ENCODE measurements around the gene NDST3. TPM values are rescaled to one million over a fixed set of nuclear protein-coding genes. Genes with fewer than 3 reads are reported as not detected.

Gene NDST3
- total RNA-seq, 1 experiment from 2014 or later, result 0.70 TPM

DNA sequence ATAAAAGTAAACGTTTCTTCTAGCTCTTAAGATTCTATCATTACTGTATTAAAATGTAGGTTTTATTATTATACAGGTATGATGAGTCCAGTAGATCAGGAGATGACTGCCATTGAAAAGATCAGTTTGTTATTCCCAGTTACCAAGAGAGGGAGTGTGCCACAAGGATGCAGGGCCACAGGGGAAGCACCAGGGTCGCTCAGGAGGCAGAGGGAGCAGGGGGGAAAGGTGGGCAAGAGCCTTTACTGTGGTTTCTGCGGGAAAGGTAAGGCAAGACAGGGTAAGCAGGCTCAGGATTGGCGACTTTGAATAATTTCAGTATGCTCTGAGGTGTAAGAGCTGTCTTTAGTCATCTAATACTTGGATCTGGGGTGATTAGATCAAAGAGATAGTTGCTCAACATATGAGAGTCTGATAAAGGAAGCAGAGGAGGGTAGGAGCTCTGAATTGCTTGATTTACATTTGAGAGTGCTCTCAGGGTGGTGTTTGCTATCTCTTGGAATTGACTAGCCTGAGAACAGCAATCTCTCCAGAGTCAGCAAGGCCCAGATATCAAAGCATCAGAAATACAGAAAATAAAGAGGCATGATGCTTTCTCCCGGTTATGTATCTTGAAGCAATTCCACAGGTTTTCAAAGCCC lies 86.0 kb downstream of the NDST3 start:
- Mint-ChIP-seq H3K9me3 (no peaks in the 10 kb centered on the region), H3K27ac (peak overlapping the region; percentile 45 to 64 (median 62); a peak in 6 of 7 replicates), H3K4me1 (peaks cover 11 to 13% of the 10 kb centered on the region in 2 experiments), H3K4me3 (no peak overlapping the region), H3K36me3 (ENCODE audit: insufficient read depth in 1 of 3, low read depth in 3 of 3) (no peaks in the 10 kb centered on the region), H3K27me3 (ENCODE audit: low read depth) (no peaks in the 10 kb centered on the region)
- no peaks in the 10 kb centered on the region for H3K79me1 ChIP-seq (ENCODE audit: insufficient read depth, low read depth, low read length, poor library complexity, severe bottlenecking)
- TF ChIP-seq, protein P1, sequence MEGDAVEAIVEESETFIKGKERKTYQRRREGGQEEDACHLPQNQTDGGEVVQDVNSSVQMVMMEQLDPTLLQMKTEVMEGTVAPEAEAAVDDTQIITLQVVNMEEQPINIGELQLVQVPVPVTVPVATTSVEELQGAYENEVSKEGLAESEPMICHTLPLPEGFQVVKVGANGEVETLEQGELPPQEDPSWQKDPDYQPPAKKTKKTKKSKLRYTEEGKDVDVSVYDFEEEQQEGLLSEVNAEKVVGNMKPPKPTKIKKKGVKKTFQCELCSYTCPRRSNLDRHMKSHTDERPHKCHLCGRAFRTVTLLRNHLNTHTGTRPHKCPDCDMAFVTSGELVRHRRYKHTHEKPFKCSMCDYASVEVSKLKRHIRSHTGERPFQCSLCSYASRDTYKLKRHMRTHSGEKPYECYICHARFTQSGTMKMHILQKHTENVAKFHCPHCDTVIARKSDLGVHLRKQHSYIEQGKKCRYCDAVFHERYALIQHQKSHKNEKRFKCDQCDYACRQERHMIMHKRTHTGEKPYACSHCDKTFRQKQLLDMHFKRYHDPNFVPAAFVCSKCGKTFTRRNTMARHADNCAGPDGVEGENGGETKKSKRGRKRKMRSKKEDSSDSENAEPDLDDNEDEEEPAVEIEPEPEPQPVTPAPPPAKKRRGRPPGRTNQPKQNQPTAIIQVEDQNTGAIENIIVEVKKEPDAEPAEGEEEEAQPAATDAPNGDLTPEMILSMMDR (conservative IDR thresholded peaks at IDR 0.05), result no peak; the same call in 2 of the 3 replicates
- H4K20me1 ChIP-seq (ENCODE audit: control insufficient read depth, insufficient read depth, insufficient read length), result no peaks in the 10 kb centered on the region
- DNase-seq, result peak; percentile 49
- no peak overlapping the region for H2BK15ac ChIP-seq (ENCODE audit: low read depth, low read length)
- no peak overlapping the region for H3K14ac ChIP-seq (ENCODE audit: insufficient read depth, low read length)
- H3K79me2 ChIP-seq (ENCODE audit: insufficient read depth, low read length), result no peaks in the 10 kb centered on the region
- peaks cover 2% of the 10 kb centered on the region; the same call in 1 of the 2 replicates for H3K4me1 ChIP-seq (ENCODE audit: insufficient read depth, low read length)
- no peak overlapping the region for H2BK20ac ChIP-seq (ENCODE audit: low read depth, low read length, poor library complexity, severe bottlenecking)
- no peak overlapping the region for H3K23ac ChIP-seq (ENCODE audit: insufficient read length, low read depth, low read length)
- H3K23me2 ChIP-seq (ENCODE audit: insufficient read length, low read depth, low read length, poor library complexity, severe bottlenecking), result no peaks in the 10 kb centered on the region
- H3K27me3 ChIP-seq (ENCODE audit: insufficient read depth, low read length), result no peaks in the 10 kb centered on the region
- H3K9ac ChIP-seq (ENCODE audit: extremely low read depth, insufficient read length, low read length), result no peak overlapping the region
- no peak overlapping the region for H2BK12ac ChIP-seq (ENCODE audit: insufficient read length, low read depth, low read length)
- no peak overlapping the region for H2BK5ac ChIP-seq (ENCODE audit: insufficient read length, low read length)
- no CpG with 5 or more reads among the region's 5 CpGs for WGBS (ENCODE audit: extremely low coverage, insufficient read length, low lambda C conversion rate)
- H2AK5ac ChIP-seq (ENCODE audit: insufficient read length, low read length), result no peak overlapping the region
- H3T11ph ChIP-seq (ENCODE audit: low read length), result no peak overlapping the region
- H3K18ac ChIP-seq (ENCODE audit: insufficient read length, low read depth, low read length), result no peak overlapping the region
- no peak overlapping the region for H4K91ac ChIP-seq (ENCODE audit: insufficient read length, low read depth, low read length)
- H4K5ac ChIP-seq (ENCODE audit: insufficient read length, low read depth, low read length), result no peak overlapping the region
- H4K8ac ChIP-seq (replicated peaks; ENCODE audit: insufficient read length, low read depth, low read length), result no peak overlapping the region
- no peak overlapping the region for H3K27ac ChIP-seq (ENCODE audit: insufficient read length, low read depth, low read length)
- no peak overlapping the region for H3K4me2 ChIP-seq (ENCODE audit: insufficient read depth, insufficient read length, low read length)
- no peaks in the 10 kb centered on the region for H3K9me3 ChIP-seq (ENCODE audit: control insufficient read depth, low read depth, low read length)
- no peak overlapping the region for H2BK120ac ChIP-seq (ENCODE audit: low read depth, low read length, poor library complexity, severe bottlenecking)
- H3K4ac ChIP-seq (ENCODE audit: low read depth, low read length), result no peak overlapping the region
- no peak overlapping the region for H2AFZ ChIP-seq (ENCODE audit: low read length)
- H3K56ac ChIP-seq (ENCODE audit: insufficient read length, low read depth, low read length), result no peak overlapping the region
